OCI-LY7 (cell line): ENCODE measurements around the gene MAP4. TPM values are rescaled to one million over a fixed set of nuclear protein-coding genes. Genes with fewer than 3 reads are reported as not detected.

Source experiments
- BruUV-seq: library from RNA; stranded (reverse); fragments of 400-500 nt; replicated peaks from 2 replicates; lab custom pipeline; 2021; lab: Mats Ljungman, UMichigan
- CTCF ChIA-PET: fragments of 300-600 bp; sonication (Branson Sonifier 250); formaldehyde crosslinking; loops from one replicate; lab custom pipeline; 2022; ENCODE audit warnings: antibody characterized with exemption; ENCODE audit not compliant: unreplicated experiment; lab: Charles Lee
- POLR2A ChIA-PET: fragments of 300-600 bp; sonication (Branson Sonifier 250); formaldehyde crosslinking; loops from one replicate; lab custom pipeline; 2022; ENCODE audit warnings: antibody characterized with exemption; lab: Charles Lee
- DNase-seq: peaks from one replicate; pipeline ENCODE4 v3.0.0-alpha.2; 2015; ENCODE audit warnings: low spot score
- H2AFZ ChIP-seq: fragments of 200-600 bp; sonication (generic), shearing (Covaris generic); 2 replicates; pipeline ENCODE4 v1.6.1; 2014; ENCODE audit warnings: mild to moderate bottlenecking, antibody characterized with exemption, low read length, moderate library complexity
- H3K27ac ChIP-seq: fragments of 200-600 bp; sonication (generic); 2 replicates; pipeline ENCODE4 v1.5.1; 2014; ENCODE audit warnings: mixed run types, low read depth, mild to moderate bottlenecking, moderate library complexity, low read length, inconsistent platforms; ENCODE audit not compliant: poor library complexity, severe bottlenecking
- H3K36me3 ChIP-seq: fragments of 200-600 bp; sonication (generic); 2 replicates; pipeline ENCODE4 v1.6.1; 2014; ENCODE audit warnings: mild to moderate bottlenecking, antibody characterized with exemption, low read length, moderate library complexity, mixed read lengths; ENCODE audit not compliant: insufficient read depth
- H3K4me1 ChIP-seq: fragments of 200-600 bp; sonication (generic); 2 replicates; pipeline ENCODE4 v1.5.1; 2014; ENCODE audit warnings: mild to moderate bottlenecking, low read length; ENCODE audit not compliant: insufficient read depth, poor library complexity, severe bottlenecking
- H3K4me2 ChIP-seq: fragments of 200-600 bp; sonication (generic); 2 replicates; pipeline ENCODE4 v1.6.1; 2014; ENCODE audit warnings: mild to moderate bottlenecking, low read length
- H3K4me3 ChIP-seq: fragments of 200-600 bp; sonication (generic); 2 replicates; pipeline ENCODE4 v1.5.1; 2014; ENCODE audit warnings: mild to moderate bottlenecking, low read depth, low read length; ENCODE audit not compliant: poor library complexity, severe bottlenecking
- H3K79me2 ChIP-seq: fragments of 200-600 bp; sonication (generic); 2 replicates; pipeline ENCODE4 v1.6.1; 2016; ENCODE audit warnings: low read depth, mild to moderate bottlenecking, low read length, moderate library complexity, mixed read lengths; ENCODE audit not compliant: insufficient read depth
- H3K9me2 ChIP-seq: fragments of 200-600 bp; sonication (generic); 2 replicates; pipeline ENCODE4 v1.6.1; 2016; ENCODE audit warnings: mild to moderate bottlenecking, low read length, mixed read lengths; ENCODE audit not compliant: insufficient read depth
- H3K9me3 ChIP-seq: fragments of 200-600 bp; sonication (generic); 2 replicates; pipeline ENCODE4 v1.6.1; 2014; ENCODE audit warnings: mild to moderate bottlenecking, mixed run types, low read length, mixed read lengths
- H4K20me1 ChIP-seq: fragments of 200-600 bp; sonication (generic); 2 replicates; pipeline ENCODE4 v1.6.1; 2014; ENCODE audit warnings: mild to moderate bottlenecking, antibody characterized with exemption, low read length, moderate library complexity, mixed read lengths; ENCODE audit not compliant: insufficient read depth
- CTCF ChIP-seq: fragments of 200-600 bp; sonication (generic); conservative IDR thresholded peaks from 2 replicates; pipeline ENCODE4 v1.5.1; 2014; ENCODE audit warnings: mild to moderate bottlenecking, antibody characterized with exemption, low read length, moderate library complexity, mixed read lengths
- EZH2phosphoT487 ChIP-seq: fragments of 200-600 bp; sonication (generic); IDR thresholded peaks from 2 replicates; pipeline ENCODE4 v1.6.1; 2018; ENCODE audit warnings: low read depth, borderline replicate concordance, mild to moderate bottlenecking, mixed run types, antibody characterized with exemption, low read length, moderate library complexity, mixed read lengths
- intact Hi-C: fragments of 100-400 bp; cut with micrococcal nuclease; formaldehyde crosslinking; loops from one replicate; pipeline ENCODE4 v1.10.0; 2022; ENCODE audit not compliant: unreplicated experiment
- total RNA-seq, 2 experiments: library from RNA; depleted of rRNA in 1 of 2; stranded (reverse); fragments of >200 nt in 1 of 2; shearing (Covaris generic) in 1 of 2; gene quantifications; 2 replicates each; pipeline ENCODE4 v1.2.3, GENCODE V29; 2014 to 2022

The MAP4 gene
- total RNA-seq, 2 experiments from 2014 or later = 26.1 to 78.4 TPM

GRCh38 chr3:47884603-47885002 is 131.6 kb downstream of the MAP4 start:
- no peak overlapping the region for H2AFZ ChIP-seq
- ChIA-PET CTCF (no interaction called here), POLR2A (interaction anchor here (1.0 kb wide), 1 partner anchor 9 kb away, joined by 3 read pairs; no protein-coding TSS in a partner anchor)
- no peaks in the 10 kb centered on the region for H4K20me1 ChIP-seq
- no peak overlapping the region for H3K4me3 ChIP-seq
- H3K36me3 ChIP-seq = no peaks in the 10 kb centered on the region
- no peaks in the 10 kb centered on the region for H3K9me2 ChIP-seq
- H3K4me2 ChIP-seq = no peak overlapping the region
- peak; percentile 59 for DNase-seq
- H3K4me1 ChIP-seq = peaks cover 12% of the 10 kb centered on the region
- no peaks in the 10 kb centered on the region for H3K79me2 ChIP-seq
- no TSS peak for BruUV-seq
- intact Hi-C loops = no loop called here
- no peak overlapping the region for H3K27ac ChIP-seq
- no peak for TF ChIP-seq CTCF
- no peak for TF ChIP-seq EZH2phosphoT487
- H3K9me3 ChIP-seq = no peaks in the 10 kb centered on the region

GRCh38 chr3:47882338-47882737 is 133.9 kb downstream of the MAP4 start:
- no TSS peak for BruUV-seq
- DNase-seq = no peak

More at GRCh38 chr3:47882338-47882737, 133.9 kb downstream of the MAP4 start:
- intact Hi-C loops = no loop called here
- Histone ChIP-seq H3K9me2 (no peaks in the 10 kb centered on the region), H3K9me3 (no peaks in the 10 kb centered on the region), H3K79me2 (no peaks in the 10 kb centered on the region), H3K36me3 (no peaks in the 10 kb centered on the region), H3K4me2 (no peak overlapping the region), H4K20me1 (no peaks in the 10 kb centered on the region), H2AFZ (no peak overlapping the region), H3K4me1 (peaks cover 12% of the 10 kb centered on the region), H3K4me3 (no peak overlapping the region), H3K27ac (no peak overlapping the region)
- ChIA-PET POLR2A (interaction anchor here (0.6 to 0.9 kb wide), 2 partner anchors 8 to 59 kb away, joined by 3 to 4 read pairs; no protein-coding TSS in a partner anchor), CTCF (no interaction called here)
- TF ChIP-seq EZH2phosphoT487 (no peak), CTCF (no peak)
